HG03095 (cell line): ENCODE results near the gene MKI67.
"Not testable (repeated sequence)": the region's sequence is repeated elsewhere in the genome, so short reads cannot be mapped to it uniquely, and the experiment has no call there.

Source experiments
- ATAC-seq: cut with Tn5 transposase; IDR thresholded peaks from one replicate; pipeline ENCODE4 v1.9.1; 2021; ENCODE audit warnings: moderate library complexity; ENCODE audit not compliant: unreplicated experiment

Gene MKI67

DNA sequence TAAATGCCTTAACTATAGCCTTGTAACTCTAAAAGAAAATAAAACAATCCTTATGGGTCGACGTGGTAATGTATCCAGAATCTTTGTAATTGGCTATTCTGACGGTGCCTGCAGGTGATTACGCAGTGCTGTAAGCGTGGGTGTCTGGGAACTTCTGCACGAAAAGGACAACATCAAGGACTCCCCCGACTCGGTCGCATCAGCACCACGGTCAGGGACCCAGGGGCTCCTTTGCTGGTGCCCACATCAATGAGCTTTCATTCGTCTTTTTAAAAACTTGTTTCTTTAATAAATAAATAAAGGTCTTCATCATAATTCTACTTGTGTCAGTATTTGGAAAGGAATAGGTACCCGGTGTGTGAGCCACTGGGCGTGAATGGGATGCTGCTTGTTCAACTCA is 13.2 kb downstream of the MKI67 start:
- ATAC-seq = no peak

DNA sequence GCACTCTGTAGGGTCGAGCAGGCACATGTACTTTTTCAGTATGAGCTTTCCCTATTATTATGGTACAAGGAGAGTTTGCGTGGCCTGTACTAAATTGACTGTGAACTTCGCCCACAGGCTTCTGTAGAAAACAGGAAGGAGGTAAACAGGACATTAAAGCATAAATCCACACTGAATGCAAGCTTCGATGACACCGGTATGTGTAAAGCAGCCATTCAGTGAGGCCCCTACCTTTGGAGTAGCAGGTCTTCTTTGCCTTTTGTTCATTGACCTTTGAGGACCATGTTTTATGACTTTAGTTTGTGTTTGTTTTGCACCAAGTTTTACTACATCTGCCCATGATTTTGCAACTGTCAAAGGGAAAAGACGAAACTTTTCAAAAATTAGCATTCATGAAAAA is 14.5 kb downstream of the MKI67 start:
- ATAC-seq = no peak

DNA sequence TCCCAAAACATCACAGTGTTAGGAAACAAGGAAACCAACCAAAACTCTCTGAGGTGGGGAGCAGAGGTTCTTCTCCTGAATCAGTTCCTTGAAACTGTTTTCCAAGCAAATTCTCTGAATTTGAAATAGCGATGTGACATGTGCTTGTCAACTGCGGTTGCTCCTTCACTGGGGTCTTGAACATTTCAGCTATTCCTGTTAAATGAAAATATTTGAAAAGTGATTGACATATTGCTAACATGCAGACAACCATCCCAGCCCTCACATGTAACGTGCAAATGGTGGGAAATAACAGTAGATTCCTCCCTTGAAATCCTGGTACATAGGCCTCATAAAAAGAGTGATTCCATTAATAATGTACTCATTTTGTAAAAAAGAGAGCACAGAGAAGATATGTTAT is 15.9 kb downstream of the MKI67 start:
- ATAC-seq = no peak

GRCh38 chr10:128109707-128110106 is 16.5 kb downstream of the MKI67 start:
- ATAC-seq = no peak

DNA sequence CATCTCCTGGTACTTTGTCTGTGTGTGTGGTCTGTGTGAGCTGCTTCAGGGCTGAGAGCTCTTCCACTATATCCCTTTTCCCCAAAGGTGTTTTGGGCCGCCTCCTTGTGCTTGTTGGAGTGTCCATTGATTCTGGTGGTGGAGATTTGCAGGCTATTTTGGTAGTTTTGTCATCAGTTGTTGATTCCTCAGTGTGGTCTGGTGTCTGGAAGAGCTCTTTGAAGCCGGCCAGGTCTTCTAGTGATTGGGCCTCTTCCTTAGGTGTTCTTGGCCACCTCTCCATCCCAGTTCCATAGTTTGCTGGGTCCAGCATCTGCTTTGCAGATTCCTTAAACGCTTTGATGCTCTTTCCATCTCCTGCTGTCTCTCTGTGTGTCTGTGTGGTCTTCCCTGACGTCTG is 20.8 kb downstream of the MKI67 start:
- ATAC-seq = no peak

GRCh38 chr10:128103229-128103714 is 23.0 kb downstream of the MKI67 start:
- ATAC-seq = no peak

- ATAC-seq = no peak
These were observed 23.6 kb downstream of the MKI67 start for GRCh38 chr10:128102480-128103228.

DNA sequence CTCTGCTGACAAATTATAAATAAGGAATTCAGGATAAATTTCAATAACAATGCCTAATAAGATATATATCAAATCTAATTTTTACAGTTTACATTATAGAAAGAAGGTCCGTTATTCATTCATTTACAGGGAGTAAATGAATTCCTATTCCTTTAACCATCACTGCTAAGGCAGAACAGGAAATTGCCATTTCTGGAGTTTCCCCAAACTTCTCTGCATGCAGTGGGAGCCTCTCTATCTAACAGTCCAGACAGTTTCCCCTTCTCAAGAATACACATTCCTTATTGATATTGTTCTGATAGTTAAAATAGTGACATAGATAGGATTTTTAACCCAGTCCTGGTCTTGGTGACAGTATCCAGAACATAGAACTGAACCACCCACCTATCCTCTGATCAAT is 24.3 kb downstream of the MKI67 start:
- ATAC-seq = no peak

DNA sequence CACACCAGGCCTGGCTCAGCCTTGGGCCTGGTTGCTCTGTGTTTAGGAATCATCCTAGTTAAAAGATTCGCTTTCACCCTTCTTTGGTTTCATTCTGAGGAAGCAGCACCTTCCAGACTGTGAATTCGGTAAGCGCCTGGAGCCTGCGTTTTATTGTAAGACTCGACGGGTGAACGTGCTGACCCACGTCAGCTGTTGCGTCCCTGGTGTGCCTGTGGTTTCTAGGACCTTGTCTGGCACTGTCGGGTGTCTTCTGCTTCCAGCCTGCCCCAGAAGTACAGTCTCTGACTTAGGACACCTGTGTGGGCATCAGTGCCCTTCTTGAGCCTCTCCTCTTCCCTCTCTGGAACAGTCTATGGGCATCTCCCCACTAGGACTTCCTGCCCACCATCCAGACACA is 26.3 kb downstream of the MKI67 start:
- ATAC-seq = no peak

DNA sequence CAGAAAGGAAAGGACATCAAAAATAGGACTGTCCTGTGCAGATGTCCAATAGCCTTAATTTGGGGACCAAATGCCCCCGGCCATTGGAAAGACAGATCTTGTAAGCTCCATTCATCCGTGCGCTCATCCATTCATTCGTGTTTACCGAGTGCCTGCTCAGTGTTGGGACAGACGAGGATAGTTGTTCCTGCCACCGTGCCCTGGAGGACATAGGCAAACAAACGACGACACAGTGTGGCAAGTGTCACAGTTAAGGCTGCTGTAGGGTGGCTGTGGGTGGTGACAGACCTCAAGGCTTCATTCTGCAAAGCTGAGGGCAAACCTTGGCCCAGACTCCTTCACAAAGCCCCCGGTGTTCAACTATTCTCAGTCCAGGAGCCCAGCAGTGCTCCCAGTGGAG is 27.6 kb downstream of the MKI67 start:
- no peak for ATAC-seq

DNA sequence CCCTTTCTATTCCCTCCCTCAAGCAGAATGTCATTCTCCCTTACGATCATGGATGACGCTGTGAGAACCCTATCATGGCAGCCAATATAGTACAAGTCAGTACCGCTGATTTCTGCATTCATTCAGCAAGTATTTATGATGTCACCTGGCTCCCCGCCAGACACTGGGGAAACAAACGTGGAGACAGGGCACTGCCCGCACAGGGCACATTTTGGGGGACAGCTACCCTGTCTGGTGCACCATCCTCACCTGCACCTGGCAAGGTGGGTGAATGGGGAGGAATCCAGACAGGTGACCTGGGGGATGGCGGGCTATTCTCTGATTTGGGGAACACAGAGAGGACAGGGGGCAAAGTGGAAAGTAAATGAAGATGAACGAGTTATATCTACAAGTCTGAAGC is 28.4 kb downstream of the MKI67 start:
- ATAC-seq = no peak

DNA sequence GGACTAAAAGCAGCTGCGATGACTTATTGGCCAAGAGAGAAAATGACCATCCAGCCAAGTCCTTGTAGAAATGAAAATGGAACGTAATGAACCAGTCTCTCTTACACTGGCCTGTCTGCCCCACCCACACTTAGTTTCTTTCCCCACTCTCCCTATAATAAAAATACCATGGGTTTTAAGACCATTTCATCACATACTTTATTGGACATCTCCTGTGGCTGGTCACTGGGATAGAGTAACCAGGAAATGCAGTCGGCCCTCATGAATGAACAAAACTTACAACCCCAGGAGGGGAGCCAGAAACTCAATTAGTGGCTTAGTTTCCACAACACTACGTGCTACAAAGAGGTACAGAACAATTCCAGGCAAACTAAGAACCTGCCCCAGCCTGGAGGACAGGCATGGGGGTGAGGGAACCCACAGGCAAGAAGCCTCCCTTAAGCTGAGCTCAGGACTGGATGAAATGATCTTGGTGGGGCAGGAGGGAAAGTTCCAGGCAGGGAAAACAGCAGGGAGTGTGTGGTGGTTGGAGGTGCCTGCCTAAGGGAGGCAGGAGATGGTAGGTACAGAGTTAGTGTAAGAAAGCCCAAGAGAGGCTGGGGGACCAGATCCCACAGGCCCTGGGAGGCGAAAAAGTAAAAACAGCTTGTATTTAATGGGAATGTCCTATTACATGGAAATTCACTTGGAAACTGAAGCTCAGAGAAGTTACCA is 29.6 kb downstream of the MKI67 start:
- ATAC-seq = no peak

GRCh38 chr10:128095753-128096469 is 30.3 kb downstream of the MKI67 start:
- ATAC-seq = no peak

DNA sequence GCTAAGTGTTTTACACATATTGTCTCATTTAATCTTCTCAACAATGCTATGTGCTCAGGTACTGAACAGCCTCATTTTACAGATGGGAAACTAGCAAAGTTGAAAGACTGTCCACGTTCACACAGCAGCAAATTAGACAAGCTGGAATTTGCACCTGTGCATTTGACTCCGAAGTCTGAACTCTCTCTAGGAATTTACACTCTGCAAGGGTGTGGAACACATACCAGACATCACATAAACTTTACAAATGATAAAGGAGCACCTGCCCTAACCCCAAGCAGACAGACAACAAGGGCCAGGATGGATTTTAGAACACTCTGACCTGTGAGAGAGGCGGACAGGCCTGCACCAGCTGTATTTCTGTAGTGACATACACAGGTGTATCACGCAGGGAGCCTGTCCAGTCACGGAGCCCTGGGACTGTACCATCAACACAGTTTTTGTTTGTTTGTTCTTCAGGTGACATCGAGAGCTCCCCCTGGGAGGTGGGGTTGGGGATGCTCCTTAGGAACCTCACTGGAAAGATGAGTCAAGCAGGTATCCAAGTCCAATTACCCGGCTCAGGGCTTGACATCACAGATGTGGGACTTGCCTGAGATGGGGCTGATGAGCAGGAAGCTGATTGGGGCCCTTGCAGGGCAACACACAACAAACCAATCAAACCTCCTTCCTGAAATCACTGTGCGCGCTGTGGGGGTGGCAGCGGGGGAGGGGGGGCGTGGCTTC is 31.0 kb downstream of the MKI67 start:
- ATAC-seq = no peak

- ATAC-seq = not testable (repeated sequence)
These were observed 31.6 kb downstream of the MKI67 start for GRCh38 chr10:128094596-128094995.

GRCh38 chr10:128092454-128092853 is 33.8 kb downstream of the MKI67 start:
- ATAC-seq = no peak

DNA sequence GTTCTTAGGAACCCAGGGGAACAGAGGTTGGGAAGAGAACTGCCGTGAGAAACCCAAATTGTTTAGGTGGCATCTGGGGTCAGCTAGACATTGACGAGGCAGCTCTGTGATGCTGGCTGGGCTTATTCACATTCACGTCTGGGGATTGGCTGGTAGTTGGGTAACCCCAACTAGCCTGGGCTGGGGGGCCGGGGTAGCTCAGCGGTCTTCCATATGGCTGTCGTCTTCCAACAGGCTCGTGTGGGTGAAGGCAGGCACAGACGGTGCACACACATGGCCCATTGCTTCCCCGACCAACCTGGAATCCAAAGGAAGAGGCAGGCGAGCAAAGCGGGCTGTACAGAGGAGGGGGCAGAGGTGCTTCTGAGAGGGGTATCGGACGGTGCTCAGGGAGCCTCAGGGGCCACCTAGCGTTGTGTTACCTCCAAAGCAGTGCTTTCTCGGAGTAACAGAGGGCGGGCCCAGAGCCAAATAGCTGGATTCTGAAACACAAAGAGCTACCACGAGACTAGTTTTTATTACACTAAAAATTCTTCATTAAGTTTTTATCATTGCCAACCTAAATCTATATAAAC is 34.5 kb downstream of the MKI67 start:
- ATAC-seq = no peak

GRCh38 chr10:128087884-128088709 is 38.1 kb downstream of the MKI67 start:
- ATAC-seq = no peak

- no peak for ATAC-seq
These were observed 38.9 kb downstream of the MKI67 start for GRCh38 chr10:128087146-128087883.
